KMS-11 (cell line): ENCODE data around the gene USH2A.

ENCODE experiments used
- H2AFZ ChIP-seq: fragments of 200-600 bp; sonication (generic); 2 replicates; pipeline ENCODE4 v1.6.1; 2016; ENCODE audit warnings: antibody characterized with exemption, mixed run types, low read depth
- H3K27ac ChIP-seq: fragments of 200-600 bp; sonication (generic); 2 replicates; pipeline ENCODE4 v1.6.1; 2016; ENCODE audit warnings: mild to moderate bottlenecking, mixed run types
- H3K27me3 ChIP-seq: fragments of 200-600 bp; sonication (generic); 2 replicates; pipeline ENCODE4 v1.6.1; 2017; ENCODE audit warnings: mild to moderate bottlenecking, low read depth, mixed run types, moderate library complexity; ENCODE audit not compliant: insufficient read depth
- H3K36me3 ChIP-seq: fragments of 200-600 bp; sonication (generic); 2 replicates; pipeline ENCODE4 v1.6.1; 2017; ENCODE audit warnings: mild to moderate bottlenecking, mixed run types; ENCODE audit not compliant: insufficient read depth
- H3K4me1 ChIP-seq: fragments of 200-600 bp; sonication (generic); 2 replicates; pipeline ENCODE4 v1.6.1; 2016; ENCODE audit warnings: mild to moderate bottlenecking, low read depth, mixed run types; ENCODE audit not compliant: poor library complexity, severe bottlenecking
- H3K4me2 ChIP-seq: fragments of 200-600 bp; sonication (generic); 2 replicates; pipeline ENCODE4 v1.7.0; 2016; ENCODE audit warnings: mild to moderate bottlenecking, mixed run types
- H3K4me3 ChIP-seq: fragments of 200-600 bp; sonication (generic); IDR thresholded peaks from 2 replicates; pipeline ENCODE4 v1.6.1; 2017; ENCODE audit warnings: low read depth, low read length, mixed read lengths; ENCODE audit not compliant: insufficient read depth
- H3K79me2 ChIP-seq: fragments of 200-600 bp; sonication (generic); 2 replicates; pipeline ENCODE4 v1.6.1; 2016; ENCODE audit warnings: low read depth, mixed run types; ENCODE audit not compliant: insufficient read depth
- H3K9ac ChIP-seq: fragments of 200-600 bp; sonication (generic); 2 replicates; pipeline ENCODE4 v1.6.1; 2016; ENCODE audit warnings: mild to moderate bottlenecking, mixed run types
- H4K20me1 ChIP-seq: fragments of 200-600 bp; sonication (generic); 2 replicates; pipeline ENCODE4 v1.6.1; 2016; ENCODE audit warnings: mild to moderate bottlenecking, mixed run types; ENCODE audit not compliant: insufficient read depth
- TF ChIP-seq, protein P1 (sequence below): fragments of 200-600 bp; sonication (generic); conservative IDR thresholded peaks from 2 replicates; pipeline ENCODE4 v1.6.1; 2017; ENCODE audit warnings: low read depth, mild to moderate bottlenecking, antibody characterized with exemption, low read length, moderate library complexity, mixed read lengths

Gene USH2A

DNA sequence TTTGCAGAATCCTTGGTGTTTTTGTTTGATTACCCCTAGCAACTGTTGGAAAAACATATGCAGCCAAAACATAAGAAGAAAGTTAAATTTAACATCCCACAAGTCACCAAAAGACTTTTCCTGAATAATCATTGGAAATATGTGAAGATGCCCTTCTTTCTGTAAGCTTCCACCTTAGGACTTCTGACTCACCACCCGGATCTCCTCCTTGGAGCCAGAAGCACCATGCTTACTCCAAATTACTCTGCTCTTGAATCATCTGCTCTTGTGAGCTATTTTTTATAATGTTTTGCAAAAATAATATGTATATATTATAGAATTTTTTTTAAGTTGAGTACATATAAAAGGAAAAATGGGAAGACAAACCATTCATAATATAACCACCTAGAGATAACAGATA lies 464.4 kb downstream of the USH2A start:
- Histone ChIP-seq H3K9ac (no peak overlapping the region), H3K36me3 (no peaks in the 10 kb centered on the region), H3K27ac (no peak overlapping the region), H4K20me1 (no peaks in the 10 kb centered on the region), H3K4me1 (no peaks in the 10 kb centered on the region), H3K27me3 (no peaks in the 10 kb centered on the region), H3K79me2 (no peaks in the 10 kb centered on the region), H2AFZ (no peak overlapping the region), H3K4me3 (no peak overlapping the region), H3K4me2 (no peak overlapping the region)
- TF ChIP-seq, protein P1, sequence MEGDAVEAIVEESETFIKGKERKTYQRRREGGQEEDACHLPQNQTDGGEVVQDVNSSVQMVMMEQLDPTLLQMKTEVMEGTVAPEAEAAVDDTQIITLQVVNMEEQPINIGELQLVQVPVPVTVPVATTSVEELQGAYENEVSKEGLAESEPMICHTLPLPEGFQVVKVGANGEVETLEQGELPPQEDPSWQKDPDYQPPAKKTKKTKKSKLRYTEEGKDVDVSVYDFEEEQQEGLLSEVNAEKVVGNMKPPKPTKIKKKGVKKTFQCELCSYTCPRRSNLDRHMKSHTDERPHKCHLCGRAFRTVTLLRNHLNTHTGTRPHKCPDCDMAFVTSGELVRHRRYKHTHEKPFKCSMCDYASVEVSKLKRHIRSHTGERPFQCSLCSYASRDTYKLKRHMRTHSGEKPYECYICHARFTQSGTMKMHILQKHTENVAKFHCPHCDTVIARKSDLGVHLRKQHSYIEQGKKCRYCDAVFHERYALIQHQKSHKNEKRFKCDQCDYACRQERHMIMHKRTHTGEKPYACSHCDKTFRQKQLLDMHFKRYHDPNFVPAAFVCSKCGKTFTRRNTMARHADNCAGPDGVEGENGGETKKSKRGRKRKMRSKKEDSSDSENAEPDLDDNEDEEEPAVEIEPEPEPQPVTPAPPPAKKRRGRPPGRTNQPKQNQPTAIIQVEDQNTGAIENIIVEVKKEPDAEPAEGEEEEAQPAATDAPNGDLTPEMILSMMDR = no peak

DNA sequence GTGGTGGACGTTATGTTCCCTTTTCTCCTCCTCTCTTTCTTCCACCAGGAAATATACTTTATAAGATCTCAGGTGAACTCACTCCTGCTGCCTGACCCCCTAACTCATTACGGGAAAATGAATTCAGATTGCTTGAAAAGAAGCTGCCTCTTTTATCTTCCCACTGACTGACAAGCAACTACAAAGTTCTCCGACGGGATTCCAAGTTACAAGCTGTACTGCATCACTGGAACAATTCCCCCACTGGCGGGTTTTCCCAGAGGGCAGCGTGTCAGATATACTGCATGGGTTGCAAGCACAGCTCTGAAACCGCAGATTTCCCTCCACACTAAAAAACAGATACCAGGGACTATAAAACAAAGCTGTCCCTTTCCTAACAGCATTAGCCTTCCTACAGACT lies 465.6 kb downstream of the USH2A start:
- Histone ChIP-seq H2AFZ (no peak overlapping the region), H3K9ac (no peak overlapping the region), H4K20me1 (no peaks in the 10 kb centered on the region), H3K36me3 (no peaks in the 10 kb centered on the region), H3K4me1 (no peaks in the 10 kb centered on the region), H3K79me2 (no peaks in the 10 kb centered on the region), H3K27me3 (no peaks in the 10 kb centered on the region), H3K4me3 (no peak overlapping the region), H3K27ac (no peak overlapping the region), H3K4me2 (no peak overlapping the region)
- TF ChIP-seq, protein P1 = no peak

DNA sequence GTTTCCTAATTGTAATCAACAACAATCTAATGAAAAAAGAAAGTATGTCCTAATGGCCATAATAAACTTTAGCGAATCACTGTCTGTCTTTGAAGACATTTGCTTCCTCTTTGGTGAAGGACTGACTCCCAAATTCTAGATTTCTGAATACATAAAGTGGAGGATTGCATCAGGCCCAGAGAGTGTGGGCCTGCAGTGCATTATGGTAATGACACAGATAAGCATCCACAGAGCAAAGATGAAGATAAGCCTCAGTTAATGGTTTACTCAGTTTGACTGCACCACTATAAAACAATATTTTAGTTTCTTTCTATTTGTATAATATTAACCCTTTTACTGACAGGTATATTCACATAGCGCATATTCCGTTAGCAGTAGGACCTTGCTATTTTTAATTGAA lies 490.7 kb downstream of the USH2A start:
- H3K27me3 ChIP-seq = no peaks in the 10 kb centered on the region

DNA sequence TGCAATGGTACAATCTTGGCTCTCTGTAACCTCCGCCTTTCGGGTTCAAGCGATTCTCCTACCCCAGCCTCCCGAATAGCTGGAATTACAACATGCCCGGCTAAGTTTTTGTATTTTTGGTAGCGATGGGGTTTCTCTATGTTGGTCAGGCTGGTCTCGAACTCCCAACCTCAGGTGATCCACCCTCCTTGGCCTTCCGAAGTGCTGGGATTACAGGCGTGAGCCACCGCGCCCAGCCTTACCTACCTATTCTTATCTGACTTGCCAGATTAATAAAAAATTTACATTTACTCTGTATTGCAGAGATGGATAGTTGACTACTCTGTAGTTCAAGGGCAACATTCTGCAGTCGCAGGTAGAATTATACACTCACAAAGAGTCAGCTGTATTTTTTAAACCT lies 496.6 kb downstream of the USH2A start:
- Histone ChIP-seq H3K4me1 (no peaks in the 10 kb centered on the region), H2AFZ (no peak overlapping the region)
- TF ChIP-seq, protein P1 = no peak

More for the DNA sequence above, 490.7 kb downstream of the USH2A start:
- Histone ChIP-seq H3K9ac (no peak overlapping the region), H2AFZ (no peak overlapping the region), H3K36me3 (no peaks in the 10 kb centered on the region), H3K4me1 (no peaks in the 10 kb centered on the region), H3K4me2 (no peak overlapping the region), H3K27ac (no peak overlapping the region), H4K20me1 (no peaks in the 10 kb centered on the region), H3K4me3 (no peak overlapping the region), H3K79me2 (no peaks in the 10 kb centered on the region)
- TF ChIP-seq, protein P1 = no peak

More for the DNA sequence above, 496.6 kb downstream of the USH2A start:
- no peak overlapping the region for H3K9ac ChIP-seq
- H3K79me2 ChIP-seq = no peaks in the 10 kb centered on the region
- H3K27me3 ChIP-seq = no peaks in the 10 kb centered on the region
- H3K4me3 ChIP-seq = no peak overlapping the region
- no peak overlapping the region for H3K27ac ChIP-seq
- H3K36me3 ChIP-seq = no peaks in the 10 kb centered on the region
- H4K20me1 ChIP-seq = no peaks in the 10 kb centered on the region
- no peak overlapping the region for H3K4me2 ChIP-seq
